Natural killer cell (primary cell): Measurements from ENCODE around the gene PALLD. TPM values are rescaled to one million over a fixed set of nuclear protein-coding genes. Genes with fewer than 3 reads are reported as not detected.

Experiments used
- ATAC-seq, 3 donors: fragments of 150-1000 bp in 2 of 3; fragments of 200-7000 bp in 1 of 3; cut with Tn5 transposase; 1 replicate in 1 of 3; 2 replicates in 2 of 3; pipeline ENCODE4 v1.10.0; 2021; ENCODE audit warnings: mild to moderate bottlenecking in 2 of 3, moderate library complexity in 2 of 3
- DNase-seq, 2 donors: peaks; one replicate each; pipeline versions ENCODE4 v3.0.0 to v3.0.0-alpha.2; 2013 to 2021; ENCODE audit warnings: mixed read lengths in 1 of 2
- H3K27ac ChIP-seq: one replicate; pipeline ENCODE4 v1.5.1; 2013; ENCODE audit warnings: mild to moderate bottlenecking, low read length
- H3K27me3 ChIP-seq: one replicate; pipeline ENCODE4 v1.6.1; 2013; ENCODE audit warnings: low read length; ENCODE audit not compliant: control insufficient read depth, insufficient read depth
- H3K36me3 ChIP-seq: one replicate; pipeline ENCODE4 v1.6.1; 2013; ENCODE audit warnings: low read length; ENCODE audit not compliant: control insufficient read depth, insufficient read depth
- H3K4me1 ChIP-seq: one replicate; pipeline ENCODE4 v1.6.1; 2013; ENCODE audit warnings: low read length; ENCODE audit not compliant: control insufficient read depth, insufficient read depth
- H3K4me3 ChIP-seq: one replicate; pipeline ENCODE4 v1.5.1; 2013; ENCODE audit warnings: low read length
- H3K9me3 ChIP-seq: one replicate; pipeline ENCODE4 v1.6.1; 2013; ENCODE audit warnings: low read length; ENCODE audit not compliant: control insufficient read depth, insufficient read depth
- H3K27ac Mint-ChIP-seq, 2 donors: one replicate each; pipeline ENCODE4 v1.8.0; 2022; ENCODE audit warnings: mild to moderate bottlenecking in 2 of 2, mixed read lengths in 2 of 2, moderate library complexity in 1 of 2
- H3K27me3 Mint-ChIP-seq, 2 donors: one replicate each; pipeline ENCODE4 v1.8.0; 2022; ENCODE audit warnings: low read depth in 2 of 2, mixed read lengths in 2 of 2
- H3K36me3 Mint-ChIP-seq: one replicate; pipeline ENCODE4 v1.8.0; 2022; ENCODE audit warnings: mixed read lengths
- H3K4me1 Mint-ChIP-seq, 2 donors: one replicate each; pipeline ENCODE4 v1.8.0; 2022; ENCODE audit warnings: mixed read lengths in 2 of 2
- H3K4me3 Mint-ChIP-seq: one replicate; pipeline ENCODE4 v1.8.0; 2022; ENCODE audit warnings: mild to moderate bottlenecking, moderate library complexity, mixed read lengths
- H3K9me3 Mint-ChIP-seq, 2 donors: one replicate each; pipeline ENCODE4 v1.8.0; 2022; ENCODE audit warnings: mixed read lengths in 2 of 2
- WGBS: methylation state at CpG from one replicate; pipeline ENCODE4 v1.1.7; 2013; ENCODE audit warnings: missing lambda C conversion rate; ENCODE audit not compliant: insufficient coverage; 5-methylcytosine and 5-hydroxymethylcytosine counted together
- intact Hi-C: fragments of 100-400 bp; cut with micrococcal nuclease; formaldehyde crosslinking; loops from one replicate; pipeline ENCODE4 v1.14.2; 2022
- total RNA-seq, 4 donors: library from RNA; stranded (reverse); fragments of 120-200 nt in 1 of 4; gene quantifications; one replicate each; pipeline versions ENCODE4 v1.2.3 to v1.2.4, GENCODE V29; 2013 to 2022
- TF ChIP-seq, protein P1 (sequence below): fragments of 200-600 bp; IDR thresholded peaks from one replicate; pipeline ENCODE4 v1.8.0; 2022; ENCODE audit warnings: antibody characterized with exemption

The PALLD gene
- total RNA-seq, 3 donors from 2014 or later (not counting 1 experiment from before 2014, with no cell fraction given): 15.1 to 25.4 (median 22.8) TPM

DNA sequence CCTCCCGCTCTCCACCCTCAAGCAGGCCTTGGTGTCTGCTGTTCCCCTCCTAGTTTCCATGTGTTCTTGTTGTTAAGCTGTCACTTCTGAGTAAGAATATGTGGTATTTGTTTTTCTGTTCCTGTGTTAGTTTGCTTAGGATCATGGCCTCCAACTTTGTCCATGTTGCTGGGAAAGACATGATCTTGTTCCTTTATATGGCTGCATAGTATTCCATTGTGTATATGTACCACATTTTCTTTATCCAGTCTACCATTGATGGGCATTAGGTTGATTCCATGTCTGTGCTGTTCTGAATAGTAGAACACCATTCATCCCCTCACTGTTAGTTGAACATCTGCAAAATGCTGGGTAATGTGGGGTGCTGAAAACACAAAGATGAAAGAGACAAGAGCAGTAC is 222.9 kb downstream of the PALLD start:
- H3K4me3 Mint-ChIP-seq: no peak overlapping the region
- H3K9me3 Mint-ChIP-seq: no peaks in the 10 kb centered on the region
- no peaks in the 10 kb centered on the region for H3K36me3 ChIP-seq
- H3K9me3 ChIP-seq: no peaks in the 10 kb centered on the region
- H3K27me3 ChIP-seq: no peaks in the 10 kb centered on the region
- H3K27me3 Mint-ChIP-seq: peaks cover 0 to 2% of the 10 kb centered on the region in 2 donors
- ATAC-seq (no peak), DNase-seq (no peak)
- no peaks in the 10 kb centered on the region for H3K4me1 ChIP-seq
- no peak overlapping the region for H3K27ac Mint-ChIP-seq
- TF ChIP-seq, protein P1, sequence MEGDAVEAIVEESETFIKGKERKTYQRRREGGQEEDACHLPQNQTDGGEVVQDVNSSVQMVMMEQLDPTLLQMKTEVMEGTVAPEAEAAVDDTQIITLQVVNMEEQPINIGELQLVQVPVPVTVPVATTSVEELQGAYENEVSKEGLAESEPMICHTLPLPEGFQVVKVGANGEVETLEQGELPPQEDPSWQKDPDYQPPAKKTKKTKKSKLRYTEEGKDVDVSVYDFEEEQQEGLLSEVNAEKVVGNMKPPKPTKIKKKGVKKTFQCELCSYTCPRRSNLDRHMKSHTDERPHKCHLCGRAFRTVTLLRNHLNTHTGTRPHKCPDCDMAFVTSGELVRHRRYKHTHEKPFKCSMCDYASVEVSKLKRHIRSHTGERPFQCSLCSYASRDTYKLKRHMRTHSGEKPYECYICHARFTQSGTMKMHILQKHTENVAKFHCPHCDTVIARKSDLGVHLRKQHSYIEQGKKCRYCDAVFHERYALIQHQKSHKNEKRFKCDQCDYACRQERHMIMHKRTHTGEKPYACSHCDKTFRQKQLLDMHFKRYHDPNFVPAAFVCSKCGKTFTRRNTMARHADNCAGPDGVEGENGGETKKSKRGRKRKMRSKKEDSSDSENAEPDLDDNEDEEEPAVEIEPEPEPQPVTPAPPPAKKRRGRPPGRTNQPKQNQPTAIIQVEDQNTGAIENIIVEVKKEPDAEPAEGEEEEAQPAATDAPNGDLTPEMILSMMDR: no peak
- no peak overlapping the region for H3K4me3 ChIP-seq
- H3K4me1 Mint-ChIP-seq: peaks cover 24 to 30% of the 10 kb centered on the region in 2 donors
- no peak overlapping the region for H3K27ac ChIP-seq
- no peaks in the 10 kb centered on the region for H3K36me3 Mint-ChIP-seq
- intact Hi-C loops: loop anchor here (10.0 kb wide), 1 partner anchor 95 kb away; no protein-coding TSS in a partner anchor
- WGBS: no CpG with 5 or more reads among the region's 1 CpG

DNA sequence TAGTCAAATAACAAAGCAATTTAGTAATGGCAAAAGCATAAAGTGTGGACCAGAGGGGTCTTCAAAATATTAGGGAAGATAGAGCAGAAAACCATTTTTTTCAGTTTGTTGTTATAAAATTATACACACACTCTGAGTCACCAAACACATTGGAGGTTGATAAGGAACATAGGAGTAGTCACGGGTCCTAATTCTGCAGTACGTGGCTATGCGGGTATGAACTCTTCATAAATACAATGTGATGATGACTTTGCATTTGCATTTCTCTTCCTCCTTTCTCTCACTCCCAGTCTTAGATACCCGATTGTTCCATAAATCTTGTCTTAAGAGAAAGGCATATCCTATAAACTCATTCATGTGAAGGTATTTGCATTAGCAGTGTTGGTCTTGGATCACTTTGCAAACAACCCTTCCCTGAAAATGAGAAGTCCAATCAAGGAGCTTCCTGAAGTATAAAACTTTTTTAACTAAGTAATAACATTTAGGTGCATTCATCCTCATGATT is 223.6 kb downstream of the PALLD start:
- H3K27me3 ChIP-seq: no peaks in the 10 kb centered on the region
- TF ChIP-seq, protein P1: no peak
- H3K4me1 ChIP-seq: no peaks in the 10 kb centered on the region
- no peaks in the 10 kb centered on the region for H3K36me3 ChIP-seq
- H3K4me3 ChIP-seq: no peak overlapping the region
- no peaks in the 10 kb centered on the region for H3K36me3 Mint-ChIP-seq
- DNase-seq (no peak), ATAC-seq (no peak)
- H3K27ac ChIP-seq: no peak overlapping the region
- no peaks in the 10 kb centered on the region for H3K9me3 ChIP-seq
- no peak overlapping the region for H3K27ac Mint-ChIP-seq
- intact Hi-C loops: no loop called here
- peaks cover 24 to 30% of the 10 kb centered on the region in 2 donors for H3K4me1 Mint-ChIP-seq
- 60% methylated on average over 3 of the region's 4 CpGs for WGBS
- H3K9me3 Mint-ChIP-seq: no peaks in the 10 kb centered on the region
- no peak overlapping the region for H3K4me3 Mint-ChIP-seq
- peaks cover 0 to 2% of the 10 kb centered on the region in 2 donors for H3K27me3 Mint-ChIP-seq

DNA sequence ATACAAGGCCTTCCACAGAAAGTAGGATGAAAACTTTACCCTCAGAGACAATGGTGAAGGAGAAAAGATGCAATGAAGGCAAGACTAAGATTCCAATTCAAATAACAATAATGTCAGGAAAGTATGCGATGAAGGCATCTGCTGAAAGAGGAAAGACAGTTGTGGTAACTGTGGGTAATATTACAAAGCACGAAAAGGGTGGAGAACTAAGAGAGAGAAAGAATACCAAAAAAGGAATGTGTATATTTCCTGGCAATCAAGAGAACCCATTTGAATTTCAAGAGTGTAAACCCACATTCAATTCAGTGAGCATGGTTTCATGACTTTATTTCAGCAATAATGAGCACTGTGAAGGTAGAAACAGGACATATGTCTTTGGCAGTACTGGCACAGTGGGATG is 225.5 kb downstream of the PALLD start:
- Mint-ChIP-seq H3K4me1 (peaks cover 21 to 24% of the 10 kb centered on the region in 2 donors), H3K27ac (peak overlapping the region in 1 of 2 donors; percentile 23), H3K9me3 (no peaks in the 10 kb centered on the region), H3K36me3 (no peaks in the 10 kb centered on the region), H3K4me3 (no peak overlapping the region), H3K27me3 (peaks cover under 1 to 2% of the 10 kb centered on the region in 2 donors)
- 10% methylated on average over 2 of the region's 2 CpGs for WGBS
- Histone ChIP-seq H3K4me3 (no peak overlapping the region), H3K4me1 (no peaks in the 10 kb centered on the region), H3K27ac (no peak overlapping the region), H3K36me3 (no peaks in the 10 kb centered on the region), H3K9me3 (no peaks in the 10 kb centered on the region), H3K27me3 (no peaks in the 10 kb centered on the region)
- ATAC-seq: no peak
- TF ChIP-seq, protein P1: no peak
- intact Hi-C loops: no loop called here
- no peak for DNase-seq

DNA sequence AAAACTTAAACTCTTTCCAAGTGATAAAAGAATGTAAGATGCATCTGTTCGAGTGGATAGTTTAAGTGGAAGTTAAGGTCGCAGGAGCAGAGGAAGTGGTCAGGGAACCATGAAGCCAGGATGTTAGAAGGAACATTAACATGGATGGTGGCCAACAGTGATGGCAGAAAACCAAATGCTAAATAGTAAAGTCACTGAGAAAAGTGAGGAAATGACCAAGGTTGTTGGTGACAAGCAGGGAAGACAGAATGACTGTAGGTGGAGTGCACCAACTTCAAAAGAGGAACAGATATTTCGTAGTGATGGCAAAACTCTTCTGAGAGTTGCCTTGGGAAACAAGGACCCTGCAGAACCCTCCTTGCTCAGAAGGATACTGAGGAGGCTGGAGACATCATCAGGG is 226.2 kb downstream of the PALLD start:
- ATAC-seq: no peak
- no peaks in the 10 kb centered on the region for H3K9me3 Mint-ChIP-seq
- intact Hi-C loops: no loop called here
- Histone ChIP-seq H3K36me3 (no peaks in the 10 kb centered on the region), H3K4me1 (no peaks in the 10 kb centered on the region), H3K9me3 (no peaks in the 10 kb centered on the region), H3K4me3 (no peak overlapping the region), H3K27me3 (no peaks in the 10 kb centered on the region), H3K27ac (no peak overlapping the region)
- peaks cover 2 to 7% of the 10 kb centered on the region in 2 donors for H3K27me3 Mint-ChIP-seq
- no peak for DNase-seq
- peak overlapping the region in 1 of 2 donors; percentile 23 for H3K27ac Mint-ChIP-seq
- TF ChIP-seq, protein P1: no peak
- no peak overlapping the region for H3K4me3 Mint-ChIP-seq
- H3K36me3 Mint-ChIP-seq: no peaks in the 10 kb centered on the region
- H3K4me1 Mint-ChIP-seq: peaks cover 14 to 18% of the 10 kb centered on the region in 2 donors
- WGBS: 18% methylated on average over 3 of the region's 3 CpGs
